Adipose tissue (tissue), 3 donors: ENCODE measurements around the gene EFHD2. TPM values are rescaled to one million over a fixed set of nuclear protein-coding genes. Genes with fewer than 3 reads are reported as not detected.

Source experiments
- H3K27ac ChIP-seq: one replicate; pipeline ENCODE4 v1.5.1; 2013; ENCODE audit warnings: low read depth, low read length
- WGBS, 3 donors: extraction: QIAGEN DNeasy Blood & Tissue Kit; methylation state at CpG; one replicate each; pipeline ENCODE4 v1.1.7; 2013; 5-methylcytosine and 5-hydroxymethylcytosine counted together
- polyA plus RNA-seq, 3 donors: library from polyadenylated mRNA; stranded (reverse); fragments of 200-250 nt; gene quantifications; one replicate each; pipeline ENCODE4 v1.2.3, GENCODE V29; 2013
- donor health status: healthy with polysubstance abuse.
- donor health status: Bipolar disorder and iron deficiency.
- donor health status: healthy.

The EFHD2 gene
- polyA plus RNA-seq, 3 donors = 44.4 to 58.0 (median 45.1) TPM

DNA sequence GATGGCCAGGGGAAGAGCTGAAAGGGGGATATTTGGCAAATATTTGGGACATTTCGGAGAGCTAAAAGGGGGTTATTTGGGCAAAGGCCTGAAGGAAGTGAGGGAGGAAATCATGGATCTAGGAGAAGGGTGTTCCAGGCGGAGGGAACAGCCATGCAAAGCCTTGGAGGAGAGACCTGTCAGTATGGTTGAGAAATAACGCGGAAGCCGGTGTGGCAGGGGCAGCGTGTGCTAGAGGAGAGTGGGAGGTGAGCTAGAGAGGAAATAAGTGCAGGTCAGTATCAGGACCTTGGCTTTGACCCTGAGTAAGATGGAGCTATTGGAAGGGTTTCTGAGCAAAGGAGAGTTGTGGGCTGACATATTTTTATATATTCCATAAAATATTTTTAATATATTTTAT lies 31.6 kb downstream of the EFHD2 start:
- 44 to 79% (median 72%) methylated on average over 6 of the region's 6 CpGs for WGBS, 3 donors
- H3K27ac ChIP-seq = no peak overlapping the region

GRCh38 chr1:15442119-15442518 lies 32.4 kb downstream of the EFHD2 start:
- H3K27ac ChIP-seq = no peak overlapping the region
- 45 to 95% (median 93%) methylated on average over 8 of the region's 8 CpGs for WGBS, 3 donors

DNA sequence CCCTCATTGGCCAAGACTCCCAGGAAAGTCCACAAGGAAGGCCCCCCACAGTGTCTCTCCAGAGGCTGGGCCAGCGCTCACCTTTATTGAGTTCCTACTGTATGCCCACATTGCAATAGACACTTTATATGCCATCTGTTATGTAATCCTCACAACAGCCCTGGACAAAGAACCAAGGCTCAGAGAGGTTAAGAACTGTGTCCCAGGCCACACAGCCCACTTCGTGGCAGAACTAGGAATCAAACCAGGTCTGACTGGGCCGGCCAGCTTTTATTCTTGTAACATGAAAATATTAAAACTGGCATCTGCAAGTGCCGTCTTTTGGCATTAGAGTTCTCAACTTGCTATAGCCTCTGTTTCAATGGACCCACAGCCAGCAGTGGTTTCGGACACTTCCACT lies 33.1 kb downstream of the EFHD2 start:
- WGBS, 3 donors = 40 to 93% (median 86%) methylated on average over 5 of the region's 5 CpGs
- H3K27ac ChIP-seq = no peak overlapping the region

DNA sequence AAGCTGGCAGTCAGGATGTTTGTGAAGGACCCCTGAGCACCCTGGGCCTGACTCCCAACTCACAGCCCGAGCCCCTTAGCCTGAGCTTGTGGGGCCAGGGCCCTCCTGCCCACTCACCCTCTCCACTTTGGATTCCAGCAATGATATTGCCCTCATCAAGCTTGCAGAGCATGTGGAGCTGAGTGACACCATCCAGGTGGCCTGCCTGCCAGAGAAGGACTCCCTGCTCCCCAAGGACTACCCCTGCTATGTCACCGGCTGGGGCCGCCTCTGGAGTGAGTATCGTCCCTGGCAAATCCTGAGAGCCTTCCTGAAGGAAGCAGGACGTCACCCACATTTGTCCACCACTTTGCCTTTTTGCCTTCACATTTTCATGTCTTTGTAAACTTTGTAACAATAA lies 33.6 kb downstream of the EFHD2 start:
- H3K27ac ChIP-seq = no peak overlapping the region
- 40 to 87% (median 70%) methylated on average over 5 of the region's 5 CpGs for WGBS, 3 donors

- H3K27ac ChIP-seq = no peak overlapping the region
- 44 to 75% (median 72%) methylated on average over 17 of the region's 17 CpGs for WGBS, 3 donors
Observed at GRCh38 chr1:15444468-15445389, 35.0 kb downstream of the EFHD2 start.

- 43 to 78% (median 68%) methylated on average over 14 of the region's 14 CpGs for WGBS, 3 donors
- H3K27ac ChIP-seq = no peak overlapping the region
Observed at GRCh38 chr1:15445390-15446122, 35.9 kb downstream of the EFHD2 start.

GRCh38 chr1:15446212-15446611 lies 36.5 kb downstream of the EFHD2 start:
- WGBS, 3 donors = 59 to 82% (median 78%) methylated on average over 4 of the region's 4 CpGs
- no peak overlapping the region for H3K27ac ChIP-seq

DNA sequence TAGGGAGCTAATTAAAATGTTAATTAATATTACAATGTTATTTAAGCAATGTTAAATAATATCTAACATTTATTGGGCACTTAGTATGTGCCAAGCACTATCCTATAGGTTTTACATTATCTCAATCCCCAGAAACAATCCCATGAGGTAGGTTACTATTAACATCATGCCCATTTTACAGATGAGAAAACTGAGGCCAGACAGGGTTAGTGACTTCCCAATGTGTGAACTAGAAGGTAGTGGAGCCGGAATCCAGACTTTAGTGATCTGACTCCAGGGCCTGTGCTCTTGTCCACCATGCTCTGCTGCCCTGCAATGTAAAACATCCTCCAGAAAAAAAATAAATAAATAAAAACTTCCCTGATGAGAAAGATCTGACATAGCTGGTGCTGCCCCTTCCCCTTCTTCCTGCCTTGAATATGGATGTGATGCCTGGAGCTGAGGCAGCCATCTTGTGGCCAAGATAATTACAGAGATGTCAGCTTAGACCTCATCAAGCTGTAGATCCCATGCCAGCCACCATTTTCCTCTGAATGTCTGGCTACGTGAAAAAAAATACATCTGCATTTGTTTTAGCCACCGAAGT lies 39.3 kb downstream of the EFHD2 start:
- H3K27ac ChIP-seq = no peak overlapping the region
- 49 to 92% (median 87%) methylated on average over 3 of the region's 3 CpGs for WGBS, 3 donors

GRCh38 chr1:15449567-15449966 lies 39.9 kb downstream of the EFHD2 start:
- no peak overlapping the region for H3K27ac ChIP-seq
- WGBS, 3 donors = 34 to 63% (median 59%) methylated on average over 3 of the region's 3 CpGs

DNA sequence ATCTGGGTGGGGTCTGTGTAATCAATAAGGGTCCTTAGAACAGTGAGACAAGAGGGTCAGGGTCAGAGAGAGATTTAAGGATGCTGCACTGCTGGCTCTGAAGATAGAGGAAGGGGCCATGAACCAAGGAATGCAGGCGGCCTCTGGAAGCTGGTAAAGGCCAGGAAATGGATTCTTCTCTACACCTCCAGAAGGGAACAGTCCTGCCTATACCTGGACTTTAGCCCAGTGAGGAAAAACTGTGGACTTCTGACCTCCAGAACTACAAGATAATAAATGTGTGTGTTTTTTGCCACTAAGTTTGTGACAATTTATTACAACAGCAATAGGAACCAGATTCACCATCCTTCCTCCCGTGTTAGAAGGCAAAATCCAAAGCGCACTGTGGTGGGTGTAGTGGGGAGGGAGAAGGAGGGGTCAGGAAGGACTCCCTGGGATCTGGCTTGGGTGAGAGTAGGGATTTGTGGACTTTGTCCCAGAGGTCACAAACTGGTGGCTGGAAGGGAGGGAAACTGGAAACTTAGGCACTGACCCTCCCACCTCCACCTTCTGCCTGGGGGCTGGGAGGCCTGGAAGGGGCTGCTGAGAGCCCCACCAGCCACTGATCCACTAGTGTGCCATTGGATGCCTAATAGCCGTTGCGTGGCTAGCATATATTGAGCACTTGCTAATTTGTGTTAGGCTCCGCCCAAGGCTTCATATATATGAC lies 41.5 kb downstream of the EFHD2 start:
- WGBS, 3 donors = 38 to 95% (median 92%) methylated on average over 6 of the region's 6 CpGs
- no peak overlapping the region for H3K27ac ChIP-seq

DNA sequence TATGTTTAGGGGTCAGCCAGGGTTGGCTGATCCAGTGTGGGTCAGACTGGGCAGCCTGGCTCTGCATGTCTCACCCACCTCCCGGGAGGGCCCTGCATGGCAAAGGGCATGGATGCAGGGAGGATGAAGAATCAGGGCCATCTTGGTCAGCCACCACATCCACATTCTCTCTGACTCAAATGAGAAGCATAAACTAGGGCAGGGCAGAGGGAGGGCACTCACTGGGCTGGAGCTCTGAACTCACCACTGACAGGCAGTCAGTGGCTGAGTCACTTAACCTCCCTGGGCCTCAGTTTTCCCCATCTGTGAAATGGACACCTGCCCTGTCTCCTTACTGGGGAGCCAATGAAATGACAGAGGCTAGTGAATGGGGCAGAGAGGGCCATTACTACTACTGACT lies 42.5 kb downstream of the EFHD2 start:
- whole genome bisulfite sequencing, 3 donors = 58 to 100% (median 95%) methylated on average over 1 of the region's 1 CpG
- no peak overlapping the region for H3K27ac ChIP-seq

DNA sequence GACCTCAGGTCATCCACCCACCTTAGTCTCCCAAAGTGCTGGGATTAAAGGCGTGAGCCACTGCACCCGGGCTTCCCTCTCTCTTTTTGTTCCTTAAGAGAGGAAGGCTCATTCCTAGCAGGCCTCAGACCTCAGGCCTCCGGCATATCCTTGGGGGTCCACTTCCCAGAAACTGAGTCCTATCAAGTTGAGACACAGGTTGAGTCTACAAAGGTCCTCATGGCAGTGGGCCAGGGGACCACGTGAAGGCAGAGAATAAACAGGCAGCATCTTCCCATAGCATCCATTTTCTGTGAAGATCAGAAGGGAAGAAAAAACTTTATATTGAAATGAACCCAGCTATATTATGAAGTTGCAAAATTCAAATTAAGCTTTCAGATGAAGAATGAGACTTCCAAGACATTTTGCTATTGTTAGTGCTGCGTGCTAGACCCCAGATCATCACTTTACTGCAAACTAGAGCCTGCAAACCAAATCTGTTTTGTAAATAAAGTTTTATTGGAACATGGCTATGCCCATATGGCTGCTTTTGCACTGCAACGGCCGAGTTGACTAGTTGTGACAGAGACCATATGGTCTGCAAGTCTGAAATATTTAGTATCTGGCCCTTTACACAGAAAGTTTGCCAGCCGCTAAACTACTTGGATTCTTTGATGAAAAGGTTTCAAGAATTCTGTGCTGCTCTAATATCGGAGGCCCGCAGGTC lies 43.3 kb downstream of the EFHD2 start:
- 65 to 85% (median 82%) methylated on average over 10 of the region's 10 CpGs for WGBS, 3 donors
- H3K27ac ChIP-seq = no peak overlapping the region

GRCh38 chr1:15453734-15454133 lies 44.0 kb downstream of the EFHD2 start:
- H3K27ac ChIP-seq = no peak overlapping the region
- WGBS, 3 donors = 48 to 85% (median 80%) methylated on average over 11 of the region's 11 CpGs

- no peak overlapping the region for H3K27ac ChIP-seq
- WGBS, 3 donors = 27 to 85% (median 77%) methylated on average over 3 of the region's 3 CpGs
Observed at GRCh38 chr1:15454256-15454655, 44.6 kb downstream of the EFHD2 start.

DNA sequence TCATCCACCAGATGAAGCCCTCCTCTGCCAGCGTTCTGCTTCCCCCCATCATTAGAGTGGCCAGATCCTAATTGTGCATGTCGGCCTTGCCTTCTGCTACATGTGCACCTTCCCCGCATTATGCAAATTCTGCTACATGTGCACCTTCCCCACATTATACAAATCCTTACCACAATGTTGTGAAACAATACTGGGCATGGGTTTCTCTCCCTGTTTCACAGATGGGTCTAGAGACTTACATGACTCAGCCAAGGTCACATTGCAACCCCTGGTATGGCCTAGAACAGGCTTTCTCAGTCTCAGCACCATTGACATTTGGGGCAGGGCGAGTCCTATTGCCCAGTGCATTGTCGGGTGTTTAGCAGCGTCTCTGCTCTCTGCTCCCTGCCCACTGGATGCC lies 45.8 kb downstream of the EFHD2 start:
- H3K27ac ChIP-seq = no peak overlapping the region
- 48 to 91% (median 69%) methylated on average over 5 to 6 of the region's 6 CpGs for WGBS, 3 donors

- H3K27ac ChIP-seq = no peak within 1 kb of the TSS
- WGBS, 3 donors = 53 to 94% (median 78%) methylated on average over 8 of the region's 8 CpGs
Observed at GRCh38 chr1:15456313-15456954, 46.7 kb downstream of the EFHD2 start, which contains the start of gene CELA2A. TSS of gene CELA2A (plus strand) at chr1:15456732. CDS start at chr1:15456754, 22 bp downstream.

DNA sequence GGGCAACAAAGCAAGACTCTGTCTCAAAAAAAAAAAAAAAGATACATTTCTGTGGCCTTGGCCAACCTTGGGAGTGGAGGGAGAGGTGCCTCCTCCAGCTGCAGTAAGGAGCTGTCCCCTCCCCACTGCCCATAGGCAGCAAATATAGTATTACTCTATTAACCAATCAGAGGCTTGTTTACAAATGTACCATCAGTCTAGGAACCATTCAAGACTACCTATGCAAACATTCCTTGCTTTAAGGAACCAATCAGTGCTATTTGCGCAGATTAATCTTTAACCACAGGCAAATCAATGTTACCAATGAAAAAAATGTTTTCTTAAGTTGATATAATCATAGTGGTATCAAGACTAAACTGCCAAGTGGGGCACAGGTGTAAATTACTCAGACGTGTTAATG lies 47.9 kb downstream of the EFHD2 start:
- no peak overlapping the region for H3K27ac ChIP-seq
- WGBS, 3 donors = 37 to 82% (median 75%) methylated on average over 2 of the region's 2 CpGs
